Right lobe of liver (tissue), 6 donors: Measurements from ENCODE around the gene CERK. TPM values are rescaled to one million over a fixed set of nuclear protein-coding genes. Genes with fewer than 3 reads are reported as not detected.

Experiments
- ATAC-seq, 4 donors: fragments of 200-7000 bp; cut with Tn5 transposase; one replicate each; pipeline ENCODE4 v1.9.1; 2020; ENCODE audit warnings: mild to moderate bottlenecking in 4 of 4, moderate library complexity in 4 of 4
- DNase-seq, 3 donors: peaks; one replicate each; pipeline ENCODE4 v3.0.0-alpha.2; 2020
- H3K27ac ChIP-seq, 3 donors: fragments of 200-600 bp; one replicate each; pipeline ENCODE4 v1.8.0; 2022
- H3K27me3 ChIP-seq, 2 donors: fragments of 200-600 bp; one replicate each; pipeline ENCODE4 v1.8.0; 2022
- H3K36me3 ChIP-seq, 4 donors: fragments of 200-600 bp; sonication (generic) in 1 of 4; one replicate each; pipeline versions ENCODE4 v1.5.1 to v1.8.0; 2017 to 2022; ENCODE audit warnings: control low read depth in 1 of 4
- H3K4me1 ChIP-seq, 4 donors: fragments of 200-600 bp; sonication (generic) in 1 of 4; one replicate each; pipeline versions ENCODE4 v1.5.1 to v1.8.0; 2017 to 2022; ENCODE audit warnings: control low read depth in 1 of 4
- H3K4me3 ChIP-seq, 3 donors: fragments of 200-600 bp; one replicate each; pipeline ENCODE4 v1.8.0; 2022
- H3K9me3 ChIP-seq, 4 donors: fragments of 200-600 bp; sonication (generic) in 1 of 4; one replicate each; pipeline versions ENCODE4 v1.5.1 to v1.8.0; 2017 to 2022; ENCODE audit warnings: control low read depth in 1 of 4
- POLR2A ChIP-seq: fragments of 450-650 bp; IDR thresholded peaks from one replicate; pipeline ENCODE4 v1.6.1; 2017; ENCODE audit warnings: antibody characterized with exemption, mild to moderate bottlenecking
- WGBS: methylation state at CpG from one replicate; pipeline ENCODE4 v1.1.6; 2018; ENCODE audit warnings: low coverage, low lambda C conversion rate; ENCODE audit not compliant: insufficient coverage; ENCODE audit errors: missing lambda C conversion rate; 5-methylcytosine and 5-hydroxymethylcytosine counted together
- intact Hi-C, 2 donors: fragments of 100-400 bp; cut with DNase I; formaldehyde crosslinking; loops; one replicate each; pipeline versions ENCODE4 v1.11.2 to v1.14.1; 2022
- total RNA-seq, 6 experiments: library from RNA; depleted of rRNA in 2 of 6; stranded (reverse); fragments of >200 nt in 2 of 6; fragmentation: NEBNext Ultra II Directional in 3 of 6; extraction: Animal tissue kit (Norgen Biotek cat#: 25700) in 3 of 6; gene quantifications; one replicate each; pipeline versions ENCODE4 v1.1.0 to v1.2.4, GENCODE V29; 2016 to 2023
- TF ChIP-seq, protein P1 (sequence below), 4 donors: fragments of 200-600 bp in 3 of 4; fragments of 450-650 bp in 1 of 4; IDR thresholded peaks; one replicate each; pipeline versions ENCODE4 v1.5.1 to v1.8.0; 2016 to 2022; ENCODE audit warnings: antibody characterized with exemption in 4 of 4, mild to moderate bottlenecking in 2 of 4
- donor health status: DM: no; HTN: yes; CAD: no.
- donor health status: DM: no; HTN: no; CAD: no.
- donor health status: DM: no; HTN: no; CAD: no.
- donor health status: DM: no; HTN: yes; CAD: no.
- donor health status: DM: no; HTN: yes; CAD: no.

Gene CERK
- total RNA-seq, 6 experiments from 2014 or later, result 9.6 to 27.5 (median 18.5) TPM

DNA sequence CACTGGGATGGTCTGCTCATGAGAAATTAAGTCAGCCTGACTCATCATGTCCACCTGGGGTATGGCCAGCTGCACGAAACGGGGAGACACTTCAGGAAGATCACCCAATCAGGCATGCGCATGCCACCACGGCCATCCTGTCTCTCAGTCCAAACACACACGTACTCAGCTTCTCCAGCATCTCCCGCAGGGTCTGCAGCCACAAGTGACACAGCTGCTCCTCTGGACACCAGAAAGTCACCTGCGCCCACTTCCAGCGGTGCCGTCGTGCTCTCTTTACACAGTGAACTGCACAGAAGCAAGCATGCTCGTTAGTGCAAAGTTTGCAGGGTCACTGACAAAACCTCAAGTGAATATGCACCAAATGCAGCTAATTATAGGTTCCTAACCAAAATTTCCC lies 18.1 kb downstream of the CERK start:
- DNase-seq (no peak), ATAC-seq (no peak)
- H3K4me1 ChIP-seq, result no peaks in the 10 kb centered on the region
- peaks cover 0 to 27% (median 14%) of the 10 kb centered on the region in 4 donors for H3K36me3 ChIP-seq
- H3K27me3 ChIP-seq, result no peaks in the 10 kb centered on the region
- TF ChIP-seq, protein P1, sequence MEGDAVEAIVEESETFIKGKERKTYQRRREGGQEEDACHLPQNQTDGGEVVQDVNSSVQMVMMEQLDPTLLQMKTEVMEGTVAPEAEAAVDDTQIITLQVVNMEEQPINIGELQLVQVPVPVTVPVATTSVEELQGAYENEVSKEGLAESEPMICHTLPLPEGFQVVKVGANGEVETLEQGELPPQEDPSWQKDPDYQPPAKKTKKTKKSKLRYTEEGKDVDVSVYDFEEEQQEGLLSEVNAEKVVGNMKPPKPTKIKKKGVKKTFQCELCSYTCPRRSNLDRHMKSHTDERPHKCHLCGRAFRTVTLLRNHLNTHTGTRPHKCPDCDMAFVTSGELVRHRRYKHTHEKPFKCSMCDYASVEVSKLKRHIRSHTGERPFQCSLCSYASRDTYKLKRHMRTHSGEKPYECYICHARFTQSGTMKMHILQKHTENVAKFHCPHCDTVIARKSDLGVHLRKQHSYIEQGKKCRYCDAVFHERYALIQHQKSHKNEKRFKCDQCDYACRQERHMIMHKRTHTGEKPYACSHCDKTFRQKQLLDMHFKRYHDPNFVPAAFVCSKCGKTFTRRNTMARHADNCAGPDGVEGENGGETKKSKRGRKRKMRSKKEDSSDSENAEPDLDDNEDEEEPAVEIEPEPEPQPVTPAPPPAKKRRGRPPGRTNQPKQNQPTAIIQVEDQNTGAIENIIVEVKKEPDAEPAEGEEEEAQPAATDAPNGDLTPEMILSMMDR (IDR thresholded peaks at IDR 0.05), result no peak
- no peak for TF ChIP-seq POLR2A
- no peaks in the 10 kb centered on the region for H3K9me3 ChIP-seq
- no peak overlapping the region for H3K4me3 ChIP-seq
- H3K27ac ChIP-seq, result no peak overlapping the region
- intact Hi-C loops, result no loop called here
- WGBS, result 60% methylated on average over 1 of the region's 11 CpGs

DNA sequence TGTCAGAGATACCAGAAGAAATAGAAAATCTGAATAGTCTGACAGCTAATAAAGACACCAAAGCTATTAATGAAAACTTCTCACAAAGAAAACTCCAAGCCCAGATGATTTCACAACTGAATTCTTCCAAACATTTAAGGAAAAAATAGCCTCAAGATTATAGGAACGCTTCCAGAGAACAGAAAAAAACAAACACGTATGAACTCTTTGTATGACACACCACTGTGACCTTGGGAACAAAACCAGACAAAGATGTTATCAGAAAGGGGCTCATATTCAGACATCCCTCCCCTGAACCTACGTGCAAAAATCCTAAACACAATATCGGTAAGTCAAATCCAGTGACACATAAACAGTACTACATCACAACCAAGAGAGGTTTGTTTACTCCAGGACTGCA lies 23.5 kb downstream of the CERK start:
- peaks cover 0 to 41% (median 25%) of the 10 kb centered on the region in 4 donors for H3K36me3 ChIP-seq
- no peaks in the 10 kb centered on the region for H3K4me1 ChIP-seq
- H3K9me3 ChIP-seq, result no peaks in the 10 kb centered on the region
- no peak overlapping the region for H3K27ac ChIP-seq
- intact Hi-C loops, result no loop called here
- no peak for TF ChIP-seq POLR2A
- TF ChIP-seq, protein P1 (IDR thresholded peaks at IDR 0.05), result no peak
- H3K27me3 ChIP-seq, result no peaks in the 10 kb centered on the region
- 58% methylated on average over 4 of the region's 4 CpGs for WGBS
- ATAC-seq (peak in 1 of 4 donors; percentile 41), DNase-seq (no peak)
- H3K4me3 ChIP-seq, result no peak overlapping the region

DNA sequence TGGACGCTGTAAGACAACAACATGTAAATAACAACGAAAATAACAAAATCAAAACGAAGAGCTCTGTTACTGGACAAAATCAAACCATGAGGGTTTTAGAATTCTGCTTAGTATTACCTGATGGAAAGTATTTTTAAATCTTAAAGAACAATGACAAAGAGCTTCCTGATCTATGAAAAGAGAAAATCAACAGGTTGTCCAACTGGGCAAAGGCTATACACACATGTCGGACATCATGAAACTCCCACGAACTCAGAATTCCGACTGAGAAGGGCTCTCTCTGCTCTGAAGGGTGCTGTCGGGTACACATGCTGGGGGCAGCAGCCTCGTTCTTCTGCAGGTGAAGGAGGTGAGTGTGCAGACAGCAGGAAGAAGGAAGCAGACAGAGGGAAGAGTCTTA lies 25.8 kb downstream of the CERK start:
- H3K4me1 ChIP-seq, result no peaks in the 10 kb centered on the region
- TF ChIP-seq, protein P1 (IDR thresholded peaks at IDR 0.05), result no peak
- TF ChIP-seq POLR2A, result no peak
- 92% methylated on average over 8 of the region's 8 CpGs for WGBS
- DNase-seq (no peak), ATAC-seq (no peak)
- H3K27ac ChIP-seq, result no peak overlapping the region
- H3K9me3 ChIP-seq, result no peaks in the 10 kb centered on the region
- H3K36me3 ChIP-seq, result peaks cover 0 to 46% (median 32%) of the 10 kb centered on the region in 4 donors
- H3K4me3 ChIP-seq, result no peak overlapping the region
- no peaks in the 10 kb centered on the region for H3K27me3 ChIP-seq
- intact Hi-C loops, result no loop called here

DNA sequence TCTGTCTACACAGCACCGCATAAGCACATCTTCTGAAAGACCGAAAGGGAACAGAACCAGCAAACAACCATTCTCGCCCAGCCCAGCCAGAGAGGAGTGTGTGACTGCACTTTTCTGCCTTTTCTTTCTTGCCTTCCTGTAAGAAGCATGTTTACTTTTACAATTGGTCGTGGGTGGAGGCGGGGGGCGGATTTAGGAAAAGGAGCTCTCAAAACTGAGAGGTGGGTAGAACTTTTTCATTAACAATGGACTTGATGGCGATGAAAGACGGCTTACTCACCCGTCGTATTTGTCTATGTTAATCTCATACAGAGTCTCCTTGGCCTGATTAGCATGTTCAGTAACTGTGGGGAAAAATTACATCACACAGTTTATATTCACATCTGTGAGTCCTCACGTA lies 27.2 kb downstream of the CERK start:
- no peak for ATAC-seq
- no peaks in the 10 kb centered on the region for H3K4me1 ChIP-seq
- no peak overlapping the region for H3K4me3 ChIP-seq
- no peaks in the 10 kb centered on the region for H3K27me3 ChIP-seq
- no peak overlapping the region for H3K27ac ChIP-seq
- DNase-seq, result no peak
- H3K9me3 ChIP-seq, result no peaks in the 10 kb centered on the region
- intact Hi-C loops, result no loop called here
- H3K36me3 ChIP-seq, result peaks cover 0 to 49% (median 34%) of the 10 kb centered on the region in 4 donors
- WGBS, result 97% methylated on average over 11 of the region's 11 CpGs
- TF ChIP-seq, protein P1 (IDR thresholded peaks at IDR 0.05), result no peak
- TF ChIP-seq POLR2A, result no peak

DNA sequence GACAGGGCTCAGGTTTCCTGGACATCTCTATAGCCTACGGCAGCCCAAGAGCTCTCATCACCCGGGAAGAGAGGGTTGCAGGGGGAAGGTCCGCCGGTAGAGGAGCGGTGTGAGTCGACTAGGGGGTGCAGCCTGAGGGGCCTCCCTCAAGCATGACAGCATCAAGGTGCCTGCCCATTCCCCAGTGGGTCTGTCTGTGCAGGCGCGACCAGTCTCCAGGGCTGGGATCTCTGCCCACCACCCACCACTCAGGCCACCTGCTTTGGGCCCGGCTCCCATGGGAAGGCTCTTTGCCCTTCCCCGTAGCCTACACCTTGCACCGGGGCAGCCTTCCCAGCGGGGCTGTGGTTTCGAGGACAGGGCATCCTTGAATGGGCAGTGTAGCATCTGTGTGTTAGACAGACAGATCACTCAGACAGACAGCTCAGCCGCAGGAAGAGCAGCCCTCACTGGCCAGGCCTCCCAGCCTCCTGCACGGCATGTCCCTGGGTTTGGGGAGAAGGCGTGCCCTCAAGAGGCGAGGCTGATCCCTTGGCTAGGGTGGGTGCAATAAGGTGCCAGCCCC lies 29.2 kb downstream of the CERK start:
- H3K9me3 ChIP-seq, result no peaks in the 10 kb centered on the region
- no peak overlapping the region for H3K27ac ChIP-seq
- H3K36me3 ChIP-seq, result peaks cover 0 to 49% (median 34%) of the 10 kb centered on the region in 4 donors
- H3K27me3 ChIP-seq, result no peaks in the 10 kb centered on the region
- 100% methylated on average over 2 of the region's 17 CpGs for WGBS
- ATAC-seq (peak in 1 of 4 donors; percentile 4), DNase-seq (no peak)
- H3K4me3 ChIP-seq, result no peak overlapping the region
- H3K4me1 ChIP-seq, result no peaks in the 10 kb centered on the region
- TF ChIP-seq, protein P1 (IDR thresholded peaks at IDR 0.05), result no peak
- TF ChIP-seq POLR2A, result no peak
- intact Hi-C loops, result no loop called here
